ENCODE results near the gene S100A12. TPM values are rescaled to one million over a fixed set of nuclear protein-coding genes. Genes with fewer than 3 reads are reported as not detected.

The S100A12 gene
- total and polyA plus RNA-seq, 7 donors, result 0.40 to 3.5 (median 1.7) TPM

DNA sequence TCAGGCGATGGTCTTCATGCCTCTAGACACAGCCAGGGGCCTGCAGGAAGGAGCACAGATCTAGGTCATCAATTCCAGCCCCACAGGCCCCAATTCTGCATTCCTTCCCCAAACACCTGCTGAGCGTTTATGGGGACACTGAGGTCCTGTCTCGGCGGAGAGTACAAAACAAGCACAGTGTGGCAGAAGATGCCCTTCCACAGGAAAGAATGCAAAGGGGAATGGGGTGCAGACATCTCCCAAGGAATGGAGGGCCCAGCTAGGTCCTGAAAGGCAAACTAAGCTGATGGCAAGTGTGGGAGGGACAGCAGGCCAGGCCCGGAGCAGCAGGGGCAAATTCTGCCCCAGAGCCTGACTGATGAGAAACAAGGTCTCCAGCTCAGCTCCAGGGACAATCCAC, 19.0 kb upstream of the S100A12 start:
- H3K4me1 ChIP-seq, result no peaks in the 10 kb centered on the region
- WGBS, 3 donors, result 69 to 73% (median 72%) methylated on average over 5 of the region's 5 CpGs
- H3K36me3 ChIP-seq (ENCODE audit: insufficient read depth in 1 of 2, low read depth in 1 of 2), result no peaks in the 10 kb centered on the region
- intact Hi-C loops (cut with DNase I), result no loop called here
- H3K4me3 ChIP-seq, result no peak overlapping the region
- ATAC-seq (no peak), DNase-seq (no peak)
- H3K27me3 ChIP-seq (ENCODE audit: insufficient read depth in 3 of 3, low read length in 2 of 3), result no peaks in the 10 kb centered on the region
- H3K27ac ChIP-seq, result no peak overlapping the region
- TF ChIP-seq, protein P1, sequence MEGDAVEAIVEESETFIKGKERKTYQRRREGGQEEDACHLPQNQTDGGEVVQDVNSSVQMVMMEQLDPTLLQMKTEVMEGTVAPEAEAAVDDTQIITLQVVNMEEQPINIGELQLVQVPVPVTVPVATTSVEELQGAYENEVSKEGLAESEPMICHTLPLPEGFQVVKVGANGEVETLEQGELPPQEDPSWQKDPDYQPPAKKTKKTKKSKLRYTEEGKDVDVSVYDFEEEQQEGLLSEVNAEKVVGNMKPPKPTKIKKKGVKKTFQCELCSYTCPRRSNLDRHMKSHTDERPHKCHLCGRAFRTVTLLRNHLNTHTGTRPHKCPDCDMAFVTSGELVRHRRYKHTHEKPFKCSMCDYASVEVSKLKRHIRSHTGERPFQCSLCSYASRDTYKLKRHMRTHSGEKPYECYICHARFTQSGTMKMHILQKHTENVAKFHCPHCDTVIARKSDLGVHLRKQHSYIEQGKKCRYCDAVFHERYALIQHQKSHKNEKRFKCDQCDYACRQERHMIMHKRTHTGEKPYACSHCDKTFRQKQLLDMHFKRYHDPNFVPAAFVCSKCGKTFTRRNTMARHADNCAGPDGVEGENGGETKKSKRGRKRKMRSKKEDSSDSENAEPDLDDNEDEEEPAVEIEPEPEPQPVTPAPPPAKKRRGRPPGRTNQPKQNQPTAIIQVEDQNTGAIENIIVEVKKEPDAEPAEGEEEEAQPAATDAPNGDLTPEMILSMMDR (IDR thresholded peaks at IDR 0.05), result no peak
- H3K9me3 ChIP-seq, result no peaks in the 10 kb centered on the region

DNA sequence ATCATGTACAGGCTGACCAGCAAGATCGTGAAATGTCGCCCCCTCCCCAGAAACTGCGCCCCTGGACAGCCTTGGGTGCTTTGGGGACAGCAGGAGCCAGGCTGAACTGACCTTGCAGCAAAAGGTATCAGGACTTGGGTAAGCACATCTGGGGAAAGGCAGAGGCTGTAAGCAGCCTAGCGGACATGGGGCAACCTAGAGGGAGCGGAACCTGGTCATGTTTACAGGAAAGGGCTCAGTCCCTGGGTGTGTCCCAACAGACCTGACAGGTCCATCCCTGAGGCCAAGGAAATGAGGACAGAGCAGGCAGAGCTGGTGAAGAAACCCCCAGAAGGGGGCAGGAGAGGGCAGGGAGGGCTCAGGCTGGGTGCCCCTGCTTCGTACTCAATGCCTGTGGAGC, 18.5 kb upstream of the S100A12 start:
- TF ChIP-seq, protein P1 (IDR thresholded peaks at IDR 0.05), result no peak
- Histone ChIP-seq H3K27me3 (ENCODE audit: insufficient read depth in 3 of 3, low read length in 2 of 3) (no peaks in the 10 kb centered on the region), H3K4me1 (no peaks in the 10 kb centered on the region), H3K9me3 (no peaks in the 10 kb centered on the region), H3K4me3 (no peak overlapping the region), H3K36me3 (ENCODE audit: insufficient read depth in 1 of 2, low read depth in 1 of 2) (no peaks in the 10 kb centered on the region), H3K27ac (no peak overlapping the region)
- ATAC-seq, result no peak
- WGBS, 3 donors, result 74 to 80% (median 79%) methylated on average over 6 of the region's 6 CpGs
- no peak for DNase-seq
- intact Hi-C loops (cut with DNase I), result no loop called here

DNA sequence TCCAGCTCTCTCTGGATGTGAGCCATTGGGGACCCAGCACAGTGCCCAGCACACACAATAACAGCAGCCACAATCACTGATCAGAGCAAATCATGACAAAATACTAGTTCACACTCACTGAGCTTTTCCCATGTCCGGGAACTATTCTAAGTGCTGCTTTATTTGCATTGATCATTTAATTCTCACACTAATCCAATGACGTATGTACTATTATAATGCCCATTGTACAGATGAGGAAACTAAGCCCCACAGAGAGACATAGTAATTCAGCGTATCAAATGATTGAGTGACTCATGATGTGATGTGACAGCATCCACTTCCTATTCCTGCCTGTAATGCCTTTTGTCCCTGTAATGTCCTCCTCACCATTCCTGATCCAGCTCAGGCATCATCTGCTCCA, 17.4 kb upstream of the S100A12 start:
- DNase-seq, result no peak
- Histone ChIP-seq H3K9me3 (no peaks in the 10 kb centered on the region), H3K36me3 (ENCODE audit: insufficient read depth in 1 of 2, low read depth in 1 of 2) (no peaks in the 10 kb centered on the region), H3K4me3 (no peak overlapping the region), H3K4me1 (no peaks in the 10 kb centered on the region), H3K27ac (no peak overlapping the region), H3K27me3 (ENCODE audit: insufficient read depth in 3 of 3, low read length in 2 of 3) (no peaks in the 10 kb centered on the region)
- intact Hi-C loops (cut with DNase I), result no loop called here
- 81 to 86% (median 85%) methylated on average over 3 of the region's 3 CpGs for WGBS, 3 donors
- ATAC-seq, result no peak
- TF ChIP-seq, protein P1 (IDR thresholded peaks at IDR 0.05), result no peak

DNA sequence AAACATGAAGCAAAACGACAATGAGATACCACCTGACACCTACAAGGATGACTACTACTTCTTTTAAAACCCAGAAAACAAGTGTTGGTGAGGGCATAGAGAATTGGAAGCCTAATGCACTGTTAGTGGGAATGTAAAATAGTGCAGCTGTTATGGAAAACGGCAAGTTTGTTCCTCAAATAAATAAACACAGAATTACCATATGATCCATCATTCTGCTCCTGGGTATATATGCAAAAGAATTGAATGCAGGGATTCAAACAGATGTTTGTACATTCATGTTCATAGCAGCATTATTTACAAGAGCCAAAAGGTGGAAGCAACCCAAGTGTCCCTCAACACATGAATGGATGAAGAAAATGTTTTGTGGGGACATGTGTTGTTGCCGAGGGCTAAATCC, 16.8 kb upstream of the S100A12 start:
- H3K27me3 ChIP-seq (ENCODE audit: insufficient read depth in 3 of 3, low read length in 2 of 3), result no peaks in the 10 kb centered on the region
- DNase-seq (no peak), ATAC-seq (no peak)
- no peak overlapping the region for H3K4me3 ChIP-seq
- no peaks in the 10 kb centered on the region for H3K4me1 ChIP-seq
- 53 to 56% (median 54%) methylated on average over 3 of the region's 3 CpGs for WGBS, 3 donors
- TF ChIP-seq, protein P1 (IDR thresholded peaks at IDR 0.05), result no peak
- no peak overlapping the region for H3K27ac ChIP-seq
- intact Hi-C loops (cut with DNase I), result no loop called here
- H3K9me3 ChIP-seq, result no peaks in the 10 kb centered on the region
- H3K36me3 ChIP-seq (ENCODE audit: insufficient read depth in 1 of 2, low read depth in 1 of 2), result no peaks in the 10 kb centered on the region

DNA sequence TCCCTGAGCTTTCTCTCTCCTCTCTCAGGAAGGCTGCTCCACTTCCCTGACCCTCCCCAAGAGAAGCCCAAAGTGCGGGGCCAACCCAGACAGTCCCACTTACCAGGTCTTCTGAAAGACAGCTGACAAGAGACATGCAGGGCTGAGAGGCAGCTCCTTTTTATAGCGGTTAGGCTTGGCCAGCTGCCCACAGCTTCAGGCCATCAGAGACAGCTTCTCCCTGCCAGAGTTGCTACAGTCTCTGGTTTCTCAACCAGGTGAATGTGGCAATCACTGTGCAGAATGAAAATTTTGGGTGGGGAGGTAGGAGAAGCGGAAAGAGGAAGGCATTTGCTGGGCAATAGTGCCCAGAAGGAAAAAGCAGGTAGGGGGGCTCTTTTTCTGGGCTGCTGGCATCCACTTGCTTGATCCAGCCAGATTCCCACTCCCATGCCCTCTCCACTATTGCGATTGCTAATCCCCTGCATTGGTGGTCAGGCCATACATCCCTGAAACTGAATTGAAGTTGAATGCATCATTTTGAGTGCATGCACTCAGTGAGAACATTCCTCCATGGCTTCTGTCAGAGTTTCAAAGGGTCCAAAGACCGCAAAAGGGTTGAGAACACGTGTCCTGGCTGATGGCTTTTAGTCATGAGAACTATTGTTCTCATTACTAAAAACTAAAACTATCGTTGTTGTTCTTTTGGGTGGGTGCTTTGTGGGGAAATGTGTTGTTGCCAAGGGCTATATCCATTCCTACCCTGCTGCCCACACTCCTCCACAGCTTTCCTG, 15.7 kb upstream of the S100A12 start, which contains the start of gene S100A8:
TSS of gene S100A8 (minus strand) at position 136 of the 773 bp plus-strand sequence. CDS start 538 bp downstream, outside the sequence.
- no peaks in the 10 kb centered on the region for H3K36me3 ChIP-seq (ENCODE audit: insufficient read depth in 1 of 2, low read depth in 1 of 2)
- 57 to 68% (median 65%) methylated on average over 7 of the region's 7 CpGs for WGBS, 3 donors
- no peak within 1 kb of the TSS for H3K4me3 ChIP-seq
- intact Hi-C loops (cut with DNase I), result no loop called here
- no peaks in the 10 kb centered on the region for H3K27me3 ChIP-seq (ENCODE audit: insufficient read depth in 3 of 3, low read length in 2 of 3)
- no peak within 1 kb of the TSS for H3K27ac ChIP-seq
- no peaks in the 10 kb centered on the region for H3K9me3 ChIP-seq
- no peaks in the 10 kb centered on the region for H3K4me1 ChIP-seq
- peak; percentile 70 to 90 (median 79) for ATAC-seq
- TF ChIP-seq, protein P1 (IDR thresholded peaks at IDR 0.05), result no peak
- peak; percentile 78 to 84 for DNase-seq

Measured in psoas muscle (tissue), 8 donors.